GM12892 (cell line): Measurements from ENCODE around the gene DELE1.

Experiments
- POLR2A ChIP-seq: IDR thresholded peaks from 2 replicates; pipeline ENCODE4 v1.6.1; 2011; ENCODE audit warnings: low read depth, low read length, control low read depth
- POLR2AphosphoS5 ChIP-seq: IDR thresholded peaks from 2 replicates; pipeline ENCODE4 v1.6.1; 2011; ENCODE audit warnings: low read depth, low read length, control low read depth

DNA sequence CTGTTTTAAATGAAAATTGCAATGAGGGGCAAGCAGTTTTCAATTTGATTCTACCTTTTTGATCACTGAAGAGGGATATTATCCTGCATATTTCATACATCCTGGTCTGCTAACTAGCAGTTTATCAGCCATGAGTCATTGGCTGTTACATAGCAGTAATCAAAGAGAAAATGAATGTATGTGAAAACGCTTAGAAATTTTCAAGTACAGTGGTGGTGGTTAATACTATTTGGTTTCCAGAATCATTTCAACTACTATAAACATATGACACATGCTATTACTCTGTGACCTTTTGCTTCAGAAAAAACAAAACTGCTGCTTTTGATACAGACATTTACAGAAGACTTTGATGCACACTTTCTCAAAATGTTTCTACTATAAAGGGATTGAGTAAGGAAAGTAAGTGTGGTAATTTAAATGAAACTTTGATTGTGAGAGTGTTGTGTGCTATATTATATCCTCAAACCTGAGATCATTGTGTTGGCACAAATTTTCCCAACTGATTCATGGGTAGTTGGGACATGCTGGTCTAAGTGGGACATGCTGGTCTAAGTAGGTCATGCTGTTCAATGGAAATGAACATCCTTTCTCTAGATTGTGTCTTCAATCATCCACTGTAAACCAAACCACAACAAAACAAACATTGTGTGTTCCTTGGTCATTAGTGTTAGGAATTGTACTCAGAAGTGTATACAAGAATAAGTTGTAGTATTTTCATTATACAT is 50.4 kb downstream of the DELE1 start:
- TF ChIP-seq POLR2A: no peak
- TF ChIP-seq POLR2AphosphoS5: no peak
